MCF 10A (cell line): ENCODE data around the gene ACTG2. TPM values are rescaled to one million over a fixed set of nuclear protein-coding genes. Genes with fewer than 3 reads are reported as not detected.

Experiments used
- BruUV-seq: library from RNA; stranded (reverse); fragments of 400-500 nt; replicated peaks from 2 replicates; lab custom pipeline; 2021; lab: Mats Ljungman, UMichigan
- CTCF ChIA-PET: fragments of 300-600 bp; sonication (Branson Sonifier 250); formaldehyde crosslinking; extraction: SDS; loops from one replicate; lab custom pipeline; 2021; ENCODE audit warnings: antibody characterized with exemption, inconsistent platforms; lab: Yijun Ruan, JAX
- POLR2A ChIA-PET: fragments of 300-600, 350-650 bp; sonication (Branson Sonifier 250); formaldehyde crosslinking; extraction: SDS; loops from one replicate; lab custom pipeline; 2020; ENCODE audit warnings: antibody characterized with exemption, inconsistent platforms; lab: Yijun Ruan, JAX
- DNase-seq: peaks from one replicate; pipeline ENCODE4 v3.0.0-alpha.2; 2018; ENCODE audit not compliant: unreplicated experiment
- H3K27ac Mint-ChIP-seq: one replicate; pipeline ENCODE4 v1.8.0; 2022; ENCODE audit warnings: mild to moderate bottlenecking, low read depth, mixed read lengths; ENCODE audit not compliant: unreplicated experiment
- H3K27me3 Mint-ChIP-seq: one replicate; pipeline ENCODE4 v1.8.0; 2022; ENCODE audit warnings: mixed read lengths; ENCODE audit not compliant: insufficient read depth, unreplicated experiment
- H3K36me3 Mint-ChIP-seq: one replicate; pipeline ENCODE4 v1.8.0; 2022; ENCODE audit warnings: mild to moderate bottlenecking, moderate library complexity, mixed read lengths; ENCODE audit not compliant: insufficient read depth, unreplicated experiment
- H3K4me1 Mint-ChIP-seq: one replicate; pipeline ENCODE4 v1.8.0; 2022; ENCODE audit warnings: mixed read lengths; ENCODE audit not compliant: insufficient read depth, unreplicated experiment
- H3K4me3 Mint-ChIP-seq: one replicate; pipeline ENCODE4 v1.8.0; 2022; ENCODE audit warnings: mild to moderate bottlenecking, moderate library complexity, mixed read lengths; ENCODE audit not compliant: unreplicated experiment
- H3K9me3 Mint-ChIP-seq: one replicate; pipeline ENCODE4 v1.8.0; 2022; ENCODE audit warnings: mixed read lengths; ENCODE audit not compliant: unreplicated experiment
- CTCF ChIP-seq: fragments of 200-600 bp; IDR thresholded peaks from one replicate; pipeline ENCODE4 v1.8.0; 2022; ENCODE audit warnings: antibody characterized with exemption, mild to moderate bottlenecking; ENCODE audit not compliant: unreplicated experiment
- intact Hi-C: fragments of 100-400 bp; cut with micrococcal nuclease; formaldehyde crosslinking; loops from 2 replicates; pipeline ENCODE4 v1.14.1; 2022
- total RNA-seq: library from RNA; stranded (reverse); gene quantifications from 2 replicates; pipeline ENCODE4 v1.2.3, GENCODE V29; 2022

The ACTG2 gene
- total RNA-seq, 1 experiment from 2014 or later, result not detected

DNA sequence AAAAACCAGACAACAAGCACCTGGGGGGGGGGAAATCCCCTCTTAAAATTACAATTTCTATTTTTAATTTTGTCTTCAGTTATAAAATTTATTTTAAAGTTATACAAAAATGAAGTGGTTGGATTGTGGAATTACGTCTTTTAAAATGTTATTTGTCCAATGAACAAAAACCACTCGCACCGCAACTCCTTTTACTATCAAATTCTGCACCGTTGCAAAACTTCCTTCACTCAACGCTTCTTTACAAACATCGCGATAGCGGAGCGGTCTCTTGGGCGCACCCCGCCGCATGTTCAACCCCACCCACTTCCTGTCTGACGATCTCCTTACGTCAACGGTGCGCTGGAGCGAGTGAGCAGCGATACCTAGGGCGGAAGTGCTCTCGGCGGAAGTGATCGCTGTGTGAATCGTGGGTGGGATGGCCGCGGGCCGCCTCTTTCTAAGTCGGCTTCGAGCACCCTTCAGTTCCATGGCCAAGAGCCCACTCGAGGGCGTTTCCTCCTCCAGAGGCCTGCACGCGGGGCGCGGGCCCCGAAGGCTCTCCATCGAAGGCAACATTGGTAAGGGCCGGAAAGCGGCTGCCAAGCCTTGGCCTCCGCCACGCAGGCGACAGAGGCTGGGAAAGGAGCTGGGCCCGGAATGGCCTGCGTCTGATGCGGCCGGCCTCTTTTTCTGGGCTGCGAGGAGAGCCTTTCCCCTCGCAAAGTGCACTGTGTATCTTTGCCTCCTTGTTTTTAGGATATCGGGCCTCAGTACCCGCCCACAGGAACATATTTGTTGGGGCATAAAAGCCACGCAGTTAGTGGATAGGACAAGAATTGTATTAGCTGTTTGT lies 33.9 kb downstream of the ACTG2 start, which contains the start of gene DGUOK:
Gene DGUOK (plus strand): TSS at position 388 of the 835 bp plus-strand sequence. CDS start 31 bp downstream, at position 419.
- intact Hi-C loops, result loop anchor here (2.0 kb wide), 1 partner anchor 96 kb away; no protein-coding TSS in a partner anchor
- CTCF ChIA-PET, result interaction anchor here (0.6 kb wide), 1 partner anchor 10 kb away, joined by 3 read pairs; no protein-coding TSS in a partner anchor
- POLR2A ChIA-PET, result interaction anchor here (0.6 to 2.1 kb wide), 29 partner anchors 8 to 1634 kb away, joined by 3 to 30 read pairs (median 4); partner anchors contain the start of genes DUSP11, EVA1A, MOB1A and STAMBP

GRCh38 chr2:73927344-73927743 lies 34.5 kb downstream of the ACTG2 start:
- Mint-ChIP-seq H3K4me3 (peak overlapping the region; percentile 85), H3K36me3 (peaks cover 5% of the 10 kb centered on the region), H3K9me3 (no peaks in the 10 kb centered on the region), H3K27ac (peak overlapping the region; percentile 97), H3K4me1 (peaks cover 53% of the 10 kb centered on the region), H3K27me3 (no peaks in the 10 kb centered on the region)
- ChIA-PET CTCF (interaction anchor here (0.6 kb wide), 2 partner anchors 10 to 193 kb away, joined by 3 to 4 read pairs; no protein-coding TSS in a partner anchor), POLR2A (interaction anchor here (0.6 to 2.1 kb wide), 22 partner anchors 8 to 1633 kb away, joined by 3 to 30 read pairs (median 3); partner anchors contain the start of genes DUSP11, EVA1A, MOB1A and STAMBP)
- DNase-seq, result no peak
- TF ChIP-seq CTCF, result no peak
- BruUV-seq, result TSS peak; percentile 75
- intact Hi-C loops, result loop anchor here (2.0 kb wide), 1 partner anchor 97 kb away; no protein-coding TSS in a partner anchor

More for the DNA sequence above, 33.9 kb downstream of the ACTG2 start, which contains the start of gene DGUOK:
- no peak for TF ChIP-seq CTCF
- Mint-ChIP-seq H3K4me1 (peaks cover 47% of the 10 kb centered on the region), H3K4me3 (peak within 1 kb of the TSS; percentile 85), H3K27ac (peak within 1 kb of the TSS; percentile 97), H3K9me3 (no peaks in the 10 kb centered on the region), H3K36me3 (peaks cover 5% of the 10 kb centered on the region), H3K27me3 (no peaks in the 10 kb centered on the region)
- BruUV-seq, result no TSS peak
- peak; percentile 99 for DNase-seq

- H3K4me1 Mint-ChIP-seq, result peaks cover 62% of the 10 kb centered on the region
- DNase-seq, result no peak
These were observed 36.1 kb downstream of the ACTG2 start for GRCh38 chr2:73928963-73929347.

More at GRCh38 chr2:73928963-73929347, 36.1 kb downstream of the ACTG2 start:
- intact Hi-C loops, result no loop called here
- H3K27me3 Mint-ChIP-seq, result no peaks in the 10 kb centered on the region
- H3K9me3 Mint-ChIP-seq, result no peaks in the 10 kb centered on the region
- peak overlapping the region; percentile 85 for H3K4me3 Mint-ChIP-seq
- ChIA-PET CTCF (no interaction called here), POLR2A (interaction anchor here (1.7 to 2.0 kb wide), 2 partner anchors 52 to 54 kb away, joined by 7 to 8 read pairs; no protein-coding TSS in a partner anchor)
- BruUV-seq, result no TSS peak
- H3K27ac Mint-ChIP-seq, result peak overlapping the region; percentile 47
- no peak for TF ChIP-seq CTCF
- peaks cover 17% of the 10 kb centered on the region for H3K36me3 Mint-ChIP-seq
